Measurements from ENCODE around the gene ZNF613. TPM values are rescaled to one million over a fixed set of nuclear protein-coding genes. Genes with fewer than 3 reads are reported as not detected.

ZNF613 gene
- total and polyA plus RNA-seq, 8 donors: 7.0 to 15.5 (median 13.8) TPM

- intact Hi-C loops (cut with DNase I): no loop called here
- Histone ChIP-seq H3K36me3 (peaks cover 2 to 78% of the 10 kb centered on the region in 2 donors), H3K27me3 (no peaks in the 10 kb centered on the region)
Measured at GRCh38 chr19:51889934-51890333, 37.3 kb upstream of the ZNF613 start.

DNA sequence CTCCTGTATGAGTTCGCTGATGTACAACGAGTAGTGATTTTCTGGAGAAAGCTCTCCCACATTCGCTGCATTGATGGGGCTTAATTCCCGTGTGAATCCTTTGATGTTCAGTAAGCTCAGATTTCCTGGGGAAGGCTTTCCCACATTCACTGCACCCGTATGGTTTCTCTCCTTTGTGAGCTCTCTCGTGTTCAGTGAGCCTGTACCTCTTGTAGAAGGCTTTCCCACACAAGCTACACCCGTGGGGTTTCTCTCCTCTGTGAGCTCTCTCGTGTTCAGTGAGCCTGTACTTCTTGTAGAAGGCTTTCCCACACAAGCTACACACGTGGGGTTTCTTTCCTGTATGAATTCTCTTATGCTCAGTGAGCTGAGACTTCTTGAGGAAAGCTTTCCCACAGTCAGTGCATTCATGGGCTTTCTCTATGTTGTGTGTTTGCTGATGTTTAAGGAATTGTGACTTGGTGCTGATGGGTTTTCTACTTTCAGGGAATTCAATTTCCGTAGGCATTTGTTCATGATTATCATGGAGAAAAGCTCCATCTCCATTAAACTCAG, 36.0 kb upstream of the ZNF613 start:
- no peak overlapping the region for H3K27ac ChIP-seq
- H3K36me3 ChIP-seq: peaks cover 15 to 82% of the 10 kb centered on the region in 2 donors
- H3K27me3 ChIP-seq: no peaks in the 10 kb centered on the region
- ATAC-seq (no peak), DNase-seq (no peak)
- H3K4me3 ChIP-seq: no peak overlapping the region
- H3K9me3 ChIP-seq: peaks cover 7 to 100% of the 10 kb centered on the region in 2 donors
- intact Hi-C loops (cut with DNase I): no loop called here
- no peak for TF ChIP-seq CTCF (IDR thresholded peaks at IDR 0.05)
- no peaks in the 10 kb centered on the region for H3K4me1 ChIP-seq

More at GRCh38 chr19:51889934-51890333, 37.3 kb upstream of the ZNF613 start:
- Histone ChIP-seq H3K9me3 (peaks cover 7 to 100% of the 10 kb centered on the region in 2 donors), H3K4me3 (no peak overlapping the region), H3K27ac (no peak overlapping the region), H3K4me1 (no peaks in the 10 kb centered on the region)
- DNase-seq (no peak), ATAC-seq (no peak)
- TF ChIP-seq CTCF (IDR thresholded peaks at IDR 0.05): no peak

DNA sequence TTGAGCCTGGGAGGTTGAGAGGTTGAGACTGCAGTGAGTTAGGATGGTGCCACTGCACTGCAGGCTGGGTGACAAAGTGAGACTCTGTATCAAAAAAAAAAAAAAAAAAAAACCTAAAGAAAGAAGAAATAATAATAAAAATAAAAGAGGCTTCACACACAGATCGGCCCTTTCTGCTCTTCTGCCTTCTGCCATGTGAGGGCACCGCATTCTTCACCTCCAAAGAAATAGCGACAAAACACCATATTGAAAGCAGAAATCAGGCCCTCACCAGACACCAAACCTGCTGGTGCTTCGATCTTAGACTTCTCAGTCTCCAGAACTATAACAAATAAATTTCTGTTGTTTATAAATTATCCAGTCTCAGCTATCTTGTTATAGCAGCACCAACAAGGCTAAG, 25.4 kb upstream of the ZNF613 start:
- intact Hi-C loops (cut with DNase I): no loop called here
- H3K27ac ChIP-seq: no peak overlapping the region
- ATAC-seq: no peak
- H3K9me3 ChIP-seq: peaks cover under 1 to 83% of the 10 kb centered on the region in 2 donors
- H3K4me3 ChIP-seq: no peak overlapping the region
- TF ChIP-seq CTCF (IDR thresholded peaks at IDR 0.05): no peak
- H3K4me1 ChIP-seq: peaks cover 10 to 12% of the 10 kb centered on the region in 2 donors
- H3K27me3 ChIP-seq: peaks cover 0 to 9% of the 10 kb centered on the region in 2 donors
- peaks cover 0 to 50% of the 10 kb centered on the region in 2 donors for H3K36me3 ChIP-seq
- DNase-seq: no peak

DNA sequence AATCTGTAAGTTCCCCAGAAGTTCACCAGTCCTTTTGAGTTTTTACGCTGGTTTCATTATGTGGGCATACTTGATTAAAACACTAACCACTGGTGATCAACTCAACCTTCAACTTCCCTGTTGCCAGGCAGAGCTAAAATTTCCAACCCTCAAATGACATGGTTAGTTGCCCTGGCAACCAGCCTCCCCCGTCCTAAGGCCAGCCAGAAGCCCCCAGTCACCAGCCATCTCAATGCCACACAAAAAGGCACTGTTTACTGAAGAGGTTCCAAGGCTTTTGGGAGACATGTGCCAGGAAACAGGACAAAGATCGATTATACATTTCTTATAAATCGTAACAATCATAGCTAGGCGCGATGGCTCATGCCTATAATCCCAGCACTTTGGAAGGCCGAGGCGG, 24.1 kb upstream of the ZNF613 start:
- no peak for DNase-seq
- intact Hi-C loops (cut with DNase I): no loop called here
- H3K27me3 ChIP-seq: peaks cover 0 to 22% of the 10 kb centered on the region in 2 donors
- peaks cover 0 to 36% of the 10 kb centered on the region in 2 donors for H3K36me3 ChIP-seq
- TF ChIP-seq CTCF (IDR thresholded peaks at IDR 0.05): no peak
- H3K4me3 ChIP-seq: peak overlapping the region in 1 of 2 donors; percentile 74
- no peak for ATAC-seq
- no peak overlapping the region for H3K27ac ChIP-seq
- H3K4me1 ChIP-seq: peaks cover 10 to 12% of the 10 kb centered on the region in 2 donors
- peaks cover 0 to 82% of the 10 kb centered on the region in 2 donors for H3K9me3 ChIP-seq

DNA sequence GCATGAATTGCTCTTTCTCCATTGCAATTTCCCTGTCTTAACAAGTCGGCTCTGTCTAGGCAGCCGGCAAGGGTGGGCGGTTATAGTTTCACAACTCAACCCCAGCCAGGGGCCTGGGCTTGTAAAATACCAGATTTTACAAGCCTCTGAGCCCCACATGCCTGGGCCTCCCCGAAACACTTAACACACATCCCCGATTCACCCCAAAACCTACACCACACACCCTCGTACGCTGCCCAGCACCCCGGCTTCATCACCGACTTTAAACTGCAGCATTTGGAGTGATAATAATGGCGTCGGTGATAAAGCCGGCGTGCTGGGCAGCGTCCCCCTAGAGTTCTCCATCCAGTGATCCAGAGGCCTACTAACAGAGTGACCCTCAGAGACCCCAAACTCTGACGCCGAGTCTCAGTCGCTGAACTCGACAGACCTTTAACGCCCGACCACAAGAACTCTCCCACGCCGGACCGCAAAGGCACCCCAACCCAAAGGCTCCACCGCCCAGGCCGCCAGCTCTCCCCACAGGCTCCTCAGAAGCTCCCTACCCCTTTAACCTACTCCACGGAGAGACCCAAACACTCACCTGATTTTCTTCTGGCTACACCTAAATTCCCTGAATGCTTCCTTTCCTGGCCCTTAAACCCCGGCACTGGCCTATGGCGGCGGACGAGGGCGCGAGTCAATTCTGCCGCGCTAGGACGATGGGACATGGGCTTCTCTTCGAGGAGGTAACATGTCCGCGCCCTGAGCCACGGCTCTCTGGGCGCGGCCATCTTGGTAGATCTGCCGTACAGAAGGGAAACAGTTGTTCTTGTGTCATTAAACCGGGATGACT, 22.7 kb upstream of the ZNF613 start, which contains the start of gene ZNF649:
ZNF649 (minus strand) TSS at position 687 of the 835 bp plus-strand sequence. CDS start 4,910 bp downstream, outside the sequence.
- Histone ChIP-seq H3K9me3 (peaks cover 0 to 74% of the 10 kb centered on the region in 2 donors), H3K27me3 (peaks cover 0 to 26% of the 10 kb centered on the region in 2 donors), H3K4me3 (peak within 1 kb of the TSS; percentile 74 to 75), H3K27ac (peak within 1 kb of the TSS; percentile 78 to 82), H3K4me1 (peaks cover 10 to 12% of the 10 kb centered on the region in 2 donors), H3K36me3 (peaks cover 0 to 23% of the 10 kb centered on the region in 2 donors)
- DNase-seq (peak; percentile 87 to 94 (median 90)), ATAC-seq (peak; percentile 100)
- TF ChIP-seq CTCF (IDR thresholded peaks at IDR 0.05): no peak
- intact Hi-C loops (cut with DNase I): no loop called here
